ENCODE data around the gene LMCD1.
A peak's percentile ranks its signal among the peaks of the same experiment; 100 is the strongest.

The LMCD1 gene

GRCh38 chr3:8536096-8537056 is 34.8 kb downstream of the LMCD1 start:
- DNase-seq (ENCODE audit: low read depth, low spot score): peak; percentile 38

- no peak for DNase-seq (ENCODE audit: low read depth, low spot score)
Observed at GRCh38 chr3:8537440-8537839, 35.8 kb downstream of the LMCD1 start.

GRCh38 chr3:8538223-8538622 is 36.6 kb downstream of the LMCD1 start:
- no peak for DNase-seq (ENCODE audit: low read depth, low spot score)

GRCh38 chr3:8538913-8539312 is 37.3 kb downstream of the LMCD1 start:
- DNase-seq (ENCODE audit: low read depth, low spot score): no peak

- DNase-seq (ENCODE audit: low read depth, low spot score): no peak
Observed at GRCh38 chr3:8539419-8539818, 37.8 kb downstream of the LMCD1 start.

- DNase-seq (ENCODE audit: low read depth, low spot score): no peak
Observed at GRCh38 chr3:8540456-8540855, 38.8 kb downstream of the LMCD1 start.

- no peak for DNase-seq (ENCODE audit: low read depth, low spot score)
Observed at GRCh38 chr3:8541486-8541885, 39.9 kb downstream of the LMCD1 start.

- DNase-seq (ENCODE audit: low read depth, low spot score): no peak
Observed at GRCh38 chr3:8542190-8543135, 40.8 kb downstream of the LMCD1 start.

- DNase-seq (ENCODE audit: low read depth, low spot score): no peak
Observed at GRCh38 chr3:8546609-8547008, 45.0 kb downstream of the LMCD1 start.

- DNase-seq (ENCODE audit: low read depth, low spot score): no peak
Observed at GRCh38 chr3:8548502-8549275, 47.1 kb downstream of the LMCD1 start.

GRCh38 chr3:8549354-8549753 is 47.7 kb downstream of the LMCD1 start:
- DNase-seq (ENCODE audit: low read depth, low spot score): no peak

GRCh38 chr3:8550611-8551010 is 49.0 kb downstream of the LMCD1 start:
- no peak for DNase-seq (ENCODE audit: low read depth, low spot score)

- DNase-seq (ENCODE audit: low read depth, low spot score): no peak
Observed at GRCh38 chr3:8552223-8552762, 50.7 kb downstream of the LMCD1 start.

- DNase-seq (ENCODE audit: low read depth, low spot score): no peak
Observed at GRCh38 chr3:8553405-8553804, 51.8 kb downstream of the LMCD1 start.

GRCh38 chr3:8554696-8555095 is 53.1 kb downstream of the LMCD1 start:
- no peak for DNase-seq (ENCODE audit: low read depth, low spot score)

GRCh38 chr3:8555113-8555661 is 53.6 kb downstream of the LMCD1 start:
- DNase-seq (ENCODE audit: low read depth, low spot score): no peak

GRCh38 chr3:8555725-8556472 is 54.3 kb downstream of the LMCD1 start:
- DNase-seq (ENCODE audit: low read depth, low spot score): no peak

- no peak for DNase-seq (ENCODE audit: low read depth, low spot score)
Observed at GRCh38 chr3:8556473-8556869, 54.8 kb downstream of the LMCD1 start.

- no peak for DNase-seq (ENCODE audit: low read depth, low spot score)
Observed at GRCh38 chr3:8557298-8557697, 55.7 kb downstream of the LMCD1 start.

- DNase-seq (ENCODE audit: low read depth, low spot score): no peak
Observed at GRCh38 chr3:8558645-8559044, 57.0 kb downstream of the LMCD1 start.

Data from iPS DF 19.7 (cell line).